ENCODE measurements around the gene YWHAE. TPM values are rescaled to one million over a fixed set of nuclear protein-coding genes. Genes with fewer than 3 reads are reported as not detected.

Gene YWHAE
- total and polyA plus RNA-seq, 2 experiments from 2014 or later = 287 to 599 TPM

GRCh38 chr17:1414634-1415033 is 14.6 kb upstream of the YWHAE start:
- no peak overlapping the region for H3K4me2 ChIP-seq (ENCODE audit: unreplicated experiment)
- peaks cover 26% of the 10 kb centered on the region for H3K79me2 ChIP-seq (ENCODE audit: insufficient read depth)
- TF ChIP-seq EZH2 (IDR thresholded peaks at IDR 0.05; ENCODE audit: insufficient read depth, poor library complexity, severe bottlenecking) (no peak), EZH2phosphoT487 (IDR thresholded peaks at IDR 0.05; ENCODE audit: insufficient read depth, low read depth) (no peak)
- no peak overlapping the region for H3K4me3 ChIP-seq
- H3K9me3 ChIP-seq (ENCODE audit: low read depth) = no peaks in the 10 kb centered on the region
- no peaks in the 10 kb centered on the region for H3K9me2 ChIP-seq (ENCODE audit: insufficient read depth)
- H2AFZ ChIP-seq = no peak overlapping the region
- 76 to 83% methylated on average over 10 of the region's 10 CpGs for WGBS, 2 experiments (ENCODE audit: low coverage in 1 of 2, low lambda C conversion rate in 2 of 2, missing lambda C conversion rate in 2 of 2)
- H3K9ac ChIP-seq = no peak overlapping the region
- H3K4me1 ChIP-seq (ENCODE audit: insufficient read depth) = peaks cover 10% of the 10 kb centered on the region; the same call in 1 of the 2 replicates
- H4K20me1 ChIP-seq (ENCODE audit: insufficient read depth) = no peaks in the 10 kb centered on the region
- H3K36me3 ChIP-seq (ENCODE audit: low read depth) = peaks cover 4% of the 10 kb centered on the region; the same call in 1 of the 2 replicates
- H3F3A ChIP-seq (ENCODE audit: insufficient read depth) = peaks cover 27% of the 10 kb centered on the region
- no peaks in the 10 kb centered on the region for H3K27me3 ChIP-seq (replicated peaks; ENCODE audit: insufficient read depth)
- H3K27ac ChIP-seq = no peak overlapping the region
- no peak for DNase-seq
- in situ Hi-C loops (cut with MboI) = no loop called here

- 78 to 84% methylated on average over 5 to 8 of the region's 9 CpGs for WGBS, 2 experiments (ENCODE audit: low coverage in 1 of 2, low lambda C conversion rate in 2 of 2, missing lambda C conversion rate in 2 of 2)
- H2AFZ ChIP-seq = no peak overlapping the region
- H4K20me1 ChIP-seq (ENCODE audit: insufficient read depth) = no peaks in the 10 kb centered on the region
- H3K27ac ChIP-seq = no peak overlapping the region
- H3K4me2 ChIP-seq (ENCODE audit: unreplicated experiment) = no peak overlapping the region
- H3K9me3 ChIP-seq (ENCODE audit: low read depth) = no peaks in the 10 kb centered on the region
- H3K27me3 ChIP-seq (replicated peaks; ENCODE audit: insufficient read depth) = no peaks in the 10 kb centered on the region
- H3F3A ChIP-seq (ENCODE audit: insufficient read depth) = peaks cover 27% of the 10 kb centered on the region
- H3K9ac ChIP-seq = no peak overlapping the region
- peaks cover 10% of the 10 kb centered on the region; the same call in 1 of the 2 replicates for H3K4me1 ChIP-seq (ENCODE audit: insufficient read depth)
- peaks cover 2% of the 10 kb centered on the region; the same call in 1 of the 2 replicates for H3K36me3 ChIP-seq (ENCODE audit: low read depth)
- H3K9me2 ChIP-seq (ENCODE audit: insufficient read depth) = no peaks in the 10 kb centered on the region
- TF ChIP-seq EZH2 (IDR thresholded peaks at IDR 0.05; ENCODE audit: insufficient read depth, poor library complexity, severe bottlenecking) (no peak), EZH2phosphoT487 (IDR thresholded peaks at IDR 0.05; ENCODE audit: insufficient read depth, low read depth) (no peak)
- H3K4me3 ChIP-seq = no peak overlapping the region
- no peak for DNase-seq
- in situ Hi-C loops (cut with MboI) = no loop called here
- H3K79me2 ChIP-seq (ENCODE audit: insufficient read depth) = peaks cover 24% of the 10 kb centered on the region
Observed at GRCh38 chr17:1414001-1414574, 14.1 kb upstream of the YWHAE start.

GRCh38 chr17:1413281-1413791 is 13.3 kb upstream of the YWHAE start:
- TF ChIP-seq EZH2 (IDR thresholded peaks at IDR 0.05; ENCODE audit: insufficient read depth, poor library complexity, severe bottlenecking) = no peak
- Histone ChIP-seq H3K4me2 (ENCODE audit: unreplicated experiment) (peak overlapping the region; percentile 26), H3K27me3 (replicated peaks; ENCODE audit: insufficient read depth) (no peaks in the 10 kb centered on the region), H3K4me1 (ENCODE audit: insufficient read depth) (peaks cover 10% of the 10 kb centered on the region; the same call in 1 of the 2 replicates), H3F3A (ENCODE audit: insufficient read depth) (peaks cover 27% of the 10 kb centered on the region), H3K9me3 (ENCODE audit: low read depth) (no peaks in the 10 kb centered on the region), H3K79me2 (ENCODE audit: insufficient read depth) (peaks cover 17% of the 10 kb centered on the region), H3K4me3 (no peak overlapping the region), H3K27ac (peak overlapping the region; percentile 11; the same call in 1 of the 2 replicates), H3K9me2 (ENCODE audit: insufficient read depth) (no peaks in the 10 kb centered on the region), H2AFZ (no peak overlapping the region), H3K9ac (no peak overlapping the region), H4K20me1 (ENCODE audit: insufficient read depth) (no peaks in the 10 kb centered on the region), H3K36me3 (ENCODE audit: low read depth) (peaks cover 2% of the 10 kb centered on the region; the same call in 1 of the 2 replicates)
- DNase-seq = peak; percentile 73
- in situ Hi-C loops (cut with MboI) = no loop called here
- WGBS, 2 experiments (ENCODE audit: low coverage in 1 of 2, low lambda C conversion rate in 2 of 2, missing lambda C conversion rate in 2 of 2) = 60 to 71% methylated on average over 6 of the region's 6 CpGs

DNA sequence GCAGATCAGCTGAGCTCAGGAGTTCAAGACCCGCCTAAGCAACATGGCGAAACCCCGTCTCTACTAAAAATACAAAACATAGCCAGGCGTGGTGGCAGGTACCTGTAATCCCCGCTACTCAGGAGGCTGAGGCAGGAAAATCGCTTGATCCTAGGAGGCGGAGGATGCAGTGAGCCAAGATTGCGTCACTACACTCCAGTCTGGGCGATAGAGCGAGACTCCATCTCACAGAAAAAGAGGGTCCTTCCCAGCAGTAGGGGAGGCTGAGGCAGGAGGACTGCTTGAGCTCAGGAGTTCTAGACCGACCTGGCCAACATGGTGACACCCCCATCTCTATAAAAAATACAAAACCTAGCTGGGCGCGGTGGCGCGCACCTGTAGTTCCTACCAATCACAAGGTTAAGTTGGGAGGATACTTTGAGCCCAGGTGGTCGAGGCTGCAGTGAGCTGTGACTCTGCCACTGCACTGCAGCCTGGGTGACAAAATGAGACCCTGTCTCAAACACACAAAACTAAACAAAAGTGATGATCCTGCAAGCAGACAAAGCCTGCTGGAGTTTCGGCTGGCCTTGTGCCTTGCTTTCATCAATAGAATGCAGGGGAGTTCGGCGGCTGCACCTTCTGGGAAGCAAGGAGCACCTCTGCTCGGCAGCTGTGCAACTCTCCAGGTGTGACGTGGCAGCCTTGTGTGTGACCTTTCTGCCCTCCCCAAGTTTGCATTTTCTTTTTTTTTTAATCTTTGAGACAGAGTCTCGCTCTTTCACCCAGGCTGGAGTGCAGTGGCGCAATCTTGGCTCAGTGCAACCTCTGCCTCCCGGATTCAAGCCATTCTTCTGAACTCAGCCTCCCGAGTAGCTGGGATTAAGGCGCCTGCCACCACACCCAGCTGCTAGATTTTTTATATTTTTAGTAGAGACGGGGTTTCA is 12.4 kb upstream of the YWHAE start:
- H2AFZ ChIP-seq = no peak overlapping the region
- H3K36me3 ChIP-seq (ENCODE audit: low read depth) = peaks cover 2% of the 10 kb centered on the region; the same call in 1 of the 2 replicates
- TF ChIP-seq EZH2 (IDR thresholded peaks at IDR 0.05; ENCODE audit: insufficient read depth, poor library complexity, severe bottlenecking) (no peak), EZH2phosphoT487 (IDR thresholded peaks at IDR 0.05; ENCODE audit: insufficient read depth, low read depth) (no peak)
- no peaks in the 10 kb centered on the region for H3K9me3 ChIP-seq (ENCODE audit: low read depth)
- H3K4me3 ChIP-seq = no peak overlapping the region
- peak overlapping the region; percentile 11; the same call in 1 of the 2 replicates for H3K27ac ChIP-seq
- H3K4me1 ChIP-seq (ENCODE audit: insufficient read depth) = peaks cover 10% of the 10 kb centered on the region; the same call in 1 of the 2 replicates
- H3K27me3 ChIP-seq (replicated peaks; ENCODE audit: insufficient read depth) = no peaks in the 10 kb centered on the region
- H4K20me1 ChIP-seq (ENCODE audit: insufficient read depth) = no peaks in the 10 kb centered on the region
- WGBS, 2 experiments (ENCODE audit: low coverage in 1 of 2, low lambda C conversion rate in 2 of 2, missing lambda C conversion rate in 2 of 2) = 72 to 75% methylated on average over 26 to 27 of the region's 27 CpGs
- H3K9me2 ChIP-seq (ENCODE audit: insufficient read depth) = no peaks in the 10 kb centered on the region
- peaks cover 10% of the 10 kb centered on the region; the same call in 1 of the 2 replicates for H3K79me2 ChIP-seq (ENCODE audit: insufficient read depth)
- peak overlapping the region; percentile 26 for H3K4me2 ChIP-seq (ENCODE audit: unreplicated experiment)
- in situ Hi-C loops (cut with MboI) = no loop called here
- H3F3A ChIP-seq (ENCODE audit: insufficient read depth) = peaks cover 27% of the 10 kb centered on the region
- DNase-seq = no peak
- no peak overlapping the region for H3K9ac ChIP-seq

All from GM23248 (cell line).